NOMO-1 (cell line): ENCODE measurements around the gene CLEC3B.
"Not testable (repeated sequence)": the region's sequence is repeated elsewhere in the genome, so short reads cannot be mapped to it uniquely, and the experiment has no call there.

ENCODE experiments used
- DNase-seq, 2 experiments: peaks; one replicate each; lab custom pipeline; 2025; ENCODE audit not compliant: unreplicated experiment in 2 of 2; lab: John Stamatoyannopoulos, UW

Gene CLEC3B

DNA sequence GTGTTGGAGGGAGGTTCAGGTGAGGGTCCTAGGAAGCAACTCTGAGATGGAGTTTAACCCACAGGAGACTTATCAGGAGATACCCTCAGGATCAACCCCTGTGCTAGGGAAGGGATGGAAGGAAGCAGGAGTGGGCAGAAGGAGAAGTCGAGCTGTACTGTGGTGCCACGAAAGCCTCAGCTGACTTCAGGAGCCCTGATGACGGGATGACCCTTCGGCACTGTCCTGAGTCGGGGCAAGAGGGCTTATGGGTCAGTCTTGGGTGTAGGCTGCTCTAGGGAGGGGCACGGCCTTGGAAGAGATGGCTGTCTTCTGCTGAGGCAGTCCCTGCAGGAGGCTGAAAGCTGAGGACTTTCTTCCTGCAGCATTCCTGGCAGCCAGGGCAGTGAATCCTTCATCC lies 7.7 kb downstream of the CLEC3B start:
- DNase-seq: no peak

GRCh38 chr3:45034612-45035252 lies 8.6 kb downstream of the CLEC3B start:
- DNase-seq: peak; percentile 75 to 86

DNA sequence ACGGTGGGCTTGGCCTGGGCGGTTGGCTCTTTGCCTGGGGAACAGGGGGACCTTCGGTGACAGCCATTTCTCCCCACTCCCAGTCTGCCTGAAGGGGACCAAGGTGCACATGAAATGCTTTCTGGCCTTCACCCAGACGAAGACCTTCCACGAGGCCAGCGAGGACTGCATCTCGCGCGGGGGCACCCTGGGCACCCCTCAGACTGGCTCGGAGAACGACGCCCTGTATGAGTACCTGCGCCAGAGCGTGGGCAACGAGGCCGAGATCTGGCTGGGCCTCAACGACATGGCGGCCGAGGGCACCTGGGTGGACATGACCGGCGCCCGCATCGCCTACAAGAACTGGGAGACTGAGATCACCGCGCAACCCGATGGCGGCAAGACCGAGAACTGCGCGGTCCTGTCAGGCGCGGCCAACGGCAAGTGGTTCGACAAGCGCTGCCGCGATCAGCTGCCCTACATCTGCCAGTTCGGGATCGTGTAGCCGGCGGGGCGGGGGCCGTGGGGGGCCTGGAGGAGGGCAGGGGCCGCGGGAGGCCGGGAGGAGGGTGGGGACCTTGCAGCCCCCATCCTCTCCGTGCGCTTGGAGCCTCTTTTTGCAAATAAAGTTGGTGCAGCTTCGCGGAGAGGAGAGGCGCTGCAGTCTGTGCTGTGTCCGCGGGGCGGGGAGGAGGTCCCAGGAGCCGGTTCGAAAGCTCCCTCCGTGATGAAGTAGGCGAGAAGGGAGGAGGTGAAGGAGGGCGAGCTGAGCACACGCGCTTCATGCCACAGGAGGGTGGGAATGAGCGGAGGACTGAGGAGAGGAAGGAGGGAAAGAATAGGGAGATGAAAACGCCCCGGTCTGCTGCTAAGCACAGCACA lies 9.6 kb downstream of the CLEC3B start:
- peak in 1 of 2 experiments; percentile 15 for DNase-seq

DNA sequence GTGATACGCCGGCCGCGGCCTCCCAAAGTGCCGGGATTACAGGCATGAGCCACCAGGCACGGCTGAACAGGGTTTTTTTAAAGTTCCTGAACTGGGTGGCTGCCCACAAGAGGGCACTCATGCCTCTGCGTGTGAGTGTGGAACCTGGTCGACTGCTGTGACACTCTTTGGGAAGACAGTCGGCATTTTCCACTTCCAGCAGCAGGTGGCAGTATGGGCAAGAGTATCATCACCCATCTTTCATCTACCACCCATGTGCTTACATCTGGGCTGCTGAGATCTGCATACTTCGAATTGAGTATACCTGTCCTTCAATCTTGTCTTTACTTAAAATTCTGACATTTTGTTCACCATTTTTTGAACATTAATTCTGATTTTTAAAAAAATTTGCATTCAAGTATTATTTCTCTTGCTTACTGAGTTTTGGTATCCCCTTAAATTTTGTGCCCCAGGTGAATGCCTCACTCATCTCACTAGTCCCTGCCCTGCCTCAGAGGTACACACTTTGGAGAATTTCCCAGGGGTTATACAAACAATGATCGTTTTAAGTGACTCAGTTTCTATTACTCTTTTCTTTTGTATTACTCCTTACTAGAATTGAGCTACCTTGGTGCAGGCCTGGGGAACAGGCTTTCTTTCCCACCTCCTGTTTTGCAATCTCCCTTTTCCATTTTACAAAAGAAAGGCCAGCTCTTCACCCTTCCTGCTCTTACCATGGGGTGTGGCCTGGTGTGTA lies 11.8 kb downstream of the CLEC3B start:
- peak; percentile 76 to 91 for DNase-seq

GRCh38 chr3:45041666-45042065 lies 15.6 kb downstream of the CLEC3B start:
- DNase-seq: no peak

DNA sequence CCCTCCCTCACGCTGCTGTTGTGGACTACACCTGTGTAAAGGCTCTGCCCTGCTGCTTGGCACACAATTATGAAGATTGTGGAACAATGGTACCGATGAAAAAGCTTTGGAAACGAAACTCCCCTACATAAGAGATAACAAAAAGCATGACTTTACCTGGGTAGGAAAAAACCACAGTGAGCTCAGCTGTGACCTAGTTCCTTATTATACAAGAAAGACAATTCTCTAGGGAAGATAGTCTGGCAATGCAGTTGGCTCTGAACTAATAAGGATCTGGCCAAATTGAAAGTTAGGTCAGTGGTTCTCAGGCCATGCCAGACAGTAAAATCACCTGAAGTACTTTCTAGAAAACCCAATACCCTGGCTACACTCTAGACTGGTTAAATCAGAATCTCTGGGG lies 16.1 kb downstream of the CLEC3B start:
- DNase-seq: no peak

DNA sequence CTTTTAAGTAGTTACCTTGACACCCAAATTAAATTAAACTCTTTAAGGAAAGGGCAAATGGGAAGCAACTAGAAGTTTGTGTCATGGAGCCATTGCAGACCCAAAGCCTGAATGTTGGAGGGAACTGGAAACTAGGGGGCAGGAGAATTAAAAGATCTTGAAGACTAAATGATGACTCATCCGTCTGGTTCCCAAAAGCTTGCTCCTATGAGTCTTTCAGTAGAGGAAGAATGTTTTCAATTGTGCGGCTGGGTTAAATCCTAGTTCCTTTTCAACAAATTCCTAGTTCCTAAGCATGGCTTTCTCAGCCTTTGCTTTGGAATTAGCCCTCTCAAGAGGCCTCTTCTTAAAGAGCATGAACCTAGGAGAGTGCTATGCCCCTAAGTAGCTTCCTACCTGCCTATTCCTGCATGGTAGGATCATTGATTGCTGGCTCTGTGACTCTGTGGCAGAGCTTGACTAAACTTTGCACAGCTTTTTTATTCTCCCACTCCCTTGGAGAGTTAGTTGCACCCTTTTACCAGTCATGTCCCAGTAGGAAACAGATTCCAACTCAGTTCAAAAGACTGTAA lies 17.7 kb downstream of the CLEC3B start:
- DNase-seq: no peak

DNA sequence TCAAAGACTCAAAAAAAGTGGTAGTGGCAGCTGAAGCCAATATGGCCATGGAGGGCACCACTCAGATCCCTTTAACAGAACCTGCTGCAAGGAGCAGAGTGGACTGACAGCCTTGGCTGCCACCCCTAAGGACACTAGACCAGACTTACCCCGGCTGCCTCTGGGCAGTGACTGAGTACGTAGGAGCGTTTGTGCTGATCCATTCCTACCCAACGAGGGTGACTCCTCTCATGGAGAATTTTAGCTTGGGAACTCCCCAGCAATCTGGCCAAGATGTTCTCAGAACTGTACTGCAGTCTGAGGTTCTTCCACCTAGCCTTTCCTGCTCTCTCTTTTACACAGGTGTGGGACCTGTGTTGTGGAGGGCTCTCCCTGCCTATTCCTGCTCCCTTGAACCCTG lies 22.1 kb downstream of the CLEC3B start:
- no peak for DNase-seq

- DNase-seq: no peak
These were observed 23.7 kb downstream of the CLEC3B start for GRCh38 chr3:45049807-45050206.

- no peak for DNase-seq
These were observed 25.6 kb downstream of the CLEC3B start for GRCh38 chr3:45051685-45052084.

GRCh38 chr3:45053805-45054195 lies 27.7 kb downstream of the CLEC3B start:
- not testable (repeated sequence) for DNase-seq

- peak in 1 of 2 experiments; percentile 35 for DNase-seq
These were observed 28.2 kb downstream of the CLEC3B start for GRCh38 chr3:45054196-45054857.

- peak; percentile 12 to 51 for DNase-seq
These were observed 28.9 kb downstream of the CLEC3B start for GRCh38 chr3:45055032-45055410.

GRCh38 chr3:45055411-45056143 lies 29.5 kb downstream of the CLEC3B start:
- DNase-seq: peak in 1 of 2 experiments; percentile 13

GRCh38 chr3:45056608-45057301 lies 30.7 kb downstream of the CLEC3B start:
- DNase-seq: no peak

DNA sequence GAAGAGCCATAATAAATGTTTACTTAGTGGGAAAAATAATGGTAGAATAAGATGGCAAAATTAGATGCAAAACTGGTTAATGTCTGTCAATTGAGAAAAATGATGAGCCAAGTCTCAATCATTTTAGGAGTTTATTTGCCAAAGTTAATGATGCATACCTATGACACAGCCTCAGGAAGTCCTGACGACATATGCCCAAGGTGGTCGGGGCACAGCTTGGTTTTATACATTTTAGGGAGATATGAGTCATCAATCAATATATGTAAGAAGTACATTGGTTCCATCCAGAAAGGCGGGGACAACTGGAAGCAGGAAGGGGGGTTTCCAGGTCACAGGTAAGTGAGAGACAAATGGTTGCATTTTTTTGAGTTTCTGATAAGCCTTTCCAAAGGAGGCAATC lies 31.5 kb downstream of the CLEC3B start:
- no peak for DNase-seq

GRCh38 chr3:45059132-45059531 lies 33.0 kb downstream of the CLEC3B start:
- DNase-seq: no peak

DNA sequence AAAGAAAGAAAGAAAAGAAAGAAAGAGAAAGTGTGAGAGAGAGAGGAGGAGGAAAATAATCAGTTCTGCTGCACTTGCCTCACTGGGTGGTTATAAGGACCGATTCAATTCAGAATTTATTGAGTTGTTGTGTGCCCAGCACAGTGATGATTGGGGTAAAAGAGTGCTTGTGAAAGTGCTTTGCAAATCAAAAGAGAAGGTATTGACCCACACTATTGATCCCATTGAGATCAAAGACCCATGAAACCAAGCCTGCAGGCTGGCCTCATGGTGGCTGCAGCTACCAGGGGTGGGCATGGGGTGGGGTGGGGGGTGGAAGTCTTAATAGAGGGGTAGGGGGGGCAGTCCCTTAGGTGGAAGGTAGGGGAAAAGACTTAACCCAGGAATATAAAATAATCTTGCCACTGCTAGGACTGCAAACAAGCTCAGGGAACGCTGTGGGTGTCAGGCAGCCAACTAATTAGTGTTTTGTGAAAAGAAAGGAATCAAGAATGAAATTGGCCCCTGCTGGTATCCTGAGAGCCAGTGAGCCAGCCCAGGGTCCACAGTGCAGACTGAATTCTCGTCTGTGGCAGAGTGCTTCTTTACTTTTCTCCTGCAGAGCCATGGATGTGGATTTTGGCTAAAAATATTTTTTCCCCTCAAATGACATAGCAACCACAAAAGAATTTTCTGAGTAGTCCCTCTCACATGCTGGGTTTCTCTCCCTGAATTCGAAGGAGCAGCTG lies 34.2 kb downstream of the CLEC3B start:
- no peak for DNase-seq

DNA sequence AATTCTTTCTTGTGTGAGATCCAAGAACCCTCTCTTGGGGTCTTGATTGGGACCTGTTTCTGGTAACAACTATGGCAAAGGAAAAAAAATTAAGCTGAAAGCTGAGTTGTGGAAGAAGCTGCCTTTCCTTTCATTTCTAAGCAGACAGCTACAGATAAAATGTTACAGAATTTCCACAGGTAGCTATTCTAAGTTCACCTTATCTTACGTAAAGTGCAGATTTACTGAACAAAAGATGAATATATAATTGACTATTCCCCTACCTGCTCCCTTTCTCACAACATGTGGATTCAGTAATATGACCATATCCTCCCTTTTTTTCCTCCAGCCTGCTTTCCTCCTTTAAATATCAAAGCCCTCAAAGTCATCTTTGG lies 36.6 kb downstream of the CLEC3B start:
- no peak for DNase-seq
